Stimulated activated CD8-positive, alpha-beta memory T cell treated with anti-CD3 and anti-CD28 coated beads, Interleukin-12 subunit alpha, Interleukin-12 subunit beta, amount 100 ng/mL, for 4 hours (primary cell): ENCODE results near the gene FLRT1.

Source experiments
- DNase-seq: peaks from one replicate; pipeline ENCODE4 v3.0.0-alpha.2; 2020; ENCODE audit warnings: low read depth

FLRT1 gene

DNA sequence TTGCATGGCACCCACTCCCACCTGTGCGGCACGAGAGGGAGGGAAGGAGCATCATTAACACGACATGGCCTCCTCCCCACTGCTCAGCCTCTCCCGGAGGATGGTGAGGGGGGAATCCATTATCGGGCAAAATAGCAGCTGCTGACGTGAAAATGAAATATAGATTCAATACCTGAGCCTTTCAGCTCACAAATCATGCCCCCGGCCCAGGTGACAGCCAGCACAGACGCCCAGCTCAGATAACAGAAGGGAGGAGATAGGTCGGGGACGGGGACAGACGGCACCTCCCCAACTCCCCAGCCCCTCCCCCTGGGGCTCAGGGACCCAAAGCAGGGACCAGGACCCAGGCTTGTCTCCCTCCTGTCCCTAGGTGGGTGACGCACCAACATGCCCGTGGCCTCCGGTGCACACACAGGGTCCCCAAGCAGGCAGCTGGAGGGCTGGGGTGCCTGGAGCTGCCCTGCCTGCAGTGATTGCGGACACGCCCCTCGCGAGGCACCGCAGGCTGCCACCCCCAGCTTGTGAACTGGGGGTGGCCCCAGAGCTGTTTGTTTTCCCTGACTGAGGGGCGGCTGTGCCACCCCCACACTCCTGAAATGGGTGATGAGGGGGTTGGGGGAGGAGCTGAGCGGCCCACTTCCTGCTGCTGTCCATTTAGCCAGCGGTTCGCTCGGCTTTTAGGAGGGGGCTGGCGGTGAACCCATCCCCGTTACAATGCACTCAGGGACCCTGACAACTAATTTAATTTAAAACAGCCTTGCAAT, 31.7 kb downstream of the FLRT1 start:
- no peak for DNase-seq

DNA sequence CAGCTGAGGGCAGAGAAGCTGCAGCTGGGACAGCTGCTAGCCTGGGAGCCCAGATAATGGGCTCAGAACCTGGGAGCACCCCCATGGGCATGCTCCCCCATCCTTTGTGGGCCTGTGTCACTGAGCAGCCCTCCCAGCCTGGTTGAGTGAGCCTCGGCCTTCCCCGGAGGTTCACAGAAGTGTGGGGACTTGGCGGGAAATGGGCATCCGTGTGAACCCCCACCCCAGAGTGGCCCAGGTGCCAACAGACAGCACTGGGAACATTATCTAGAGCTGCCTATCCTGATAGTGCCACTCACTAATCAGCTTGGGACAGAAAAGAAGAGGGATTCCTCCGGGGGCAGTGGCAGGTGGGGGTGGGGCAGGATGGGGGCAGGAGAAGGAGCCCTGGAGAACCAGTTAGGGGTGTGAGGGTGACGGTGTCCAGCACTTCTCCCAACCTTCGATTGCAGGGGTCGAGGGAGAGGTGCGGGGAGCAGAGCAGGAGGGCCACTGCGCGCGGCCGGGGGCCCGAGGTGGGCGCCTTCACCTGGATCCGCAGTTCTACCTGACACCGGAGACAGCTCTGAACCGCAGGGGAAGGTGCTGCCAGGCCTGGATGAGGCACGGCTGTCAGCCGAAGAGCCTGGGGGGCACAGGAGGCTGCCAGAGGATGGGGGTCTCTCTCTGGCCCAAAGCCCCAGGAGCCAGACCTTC, 33.1 kb downstream of the FLRT1 start:
- no peak for DNase-seq

DNA sequence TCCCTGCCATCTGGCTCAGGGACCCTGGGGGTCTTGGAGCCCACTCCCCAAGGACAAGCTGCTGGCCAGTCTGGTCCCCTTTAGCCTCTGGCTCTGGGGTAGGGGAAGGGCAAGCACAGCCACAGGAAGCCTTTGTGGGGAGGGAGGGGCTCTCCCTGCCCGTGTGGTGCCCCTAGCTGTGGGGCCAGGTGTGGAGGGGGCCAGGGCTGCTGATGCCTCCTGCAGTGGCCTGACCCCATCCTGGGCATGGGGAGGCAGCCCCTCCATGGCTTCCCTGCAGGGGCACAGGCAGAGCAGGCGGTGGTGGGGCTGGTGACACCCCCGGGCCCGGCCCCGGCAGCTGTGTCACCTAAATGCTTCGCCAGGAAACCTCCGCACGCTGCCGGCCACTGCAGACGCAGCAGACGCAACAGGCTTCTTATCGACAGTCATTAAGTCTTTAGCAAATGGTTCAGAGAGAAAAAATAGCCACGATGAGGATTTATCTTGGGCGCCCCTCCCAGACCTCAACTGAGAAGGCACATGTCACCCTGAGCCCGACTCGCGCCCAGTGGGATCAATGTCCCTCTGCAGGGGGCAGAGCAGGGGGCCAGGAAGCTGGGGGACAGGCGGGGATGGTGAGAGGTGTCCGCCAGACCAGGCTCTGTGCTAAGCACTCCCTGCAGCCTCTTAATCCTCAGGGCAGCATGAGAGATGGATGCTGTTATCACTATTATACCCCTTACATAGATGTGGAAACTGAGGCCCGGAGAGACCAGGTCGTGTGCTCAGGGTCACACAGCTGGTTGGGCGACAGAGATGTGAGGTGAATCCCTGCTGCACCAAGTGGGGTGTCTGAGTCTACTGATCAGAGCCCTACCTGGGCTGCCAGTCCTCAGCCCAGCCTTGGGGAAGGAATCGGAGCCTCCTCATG, 33.9 kb downstream of the FLRT1 start:
- DNase-seq = no peak

DNA sequence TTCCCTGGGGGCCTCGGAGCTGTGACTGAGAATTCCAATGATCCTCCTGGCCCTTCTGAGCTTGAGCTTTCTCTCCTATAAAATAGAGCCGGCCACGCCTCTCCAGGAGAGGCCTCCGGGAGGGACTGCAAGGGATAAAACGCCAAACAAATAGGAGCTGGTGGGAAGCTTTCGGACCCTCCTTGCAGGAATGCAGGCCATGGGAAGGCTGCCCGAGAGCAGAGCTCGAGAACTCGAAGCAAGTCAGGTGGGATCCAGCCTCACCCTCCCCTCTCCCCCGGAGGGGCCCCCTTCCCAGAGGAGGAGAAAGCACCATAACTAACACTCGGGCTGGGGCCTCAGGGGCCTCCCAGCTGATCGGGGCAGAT, 34.6 kb downstream of the FLRT1 start:
- no peak for DNase-seq

DNA sequence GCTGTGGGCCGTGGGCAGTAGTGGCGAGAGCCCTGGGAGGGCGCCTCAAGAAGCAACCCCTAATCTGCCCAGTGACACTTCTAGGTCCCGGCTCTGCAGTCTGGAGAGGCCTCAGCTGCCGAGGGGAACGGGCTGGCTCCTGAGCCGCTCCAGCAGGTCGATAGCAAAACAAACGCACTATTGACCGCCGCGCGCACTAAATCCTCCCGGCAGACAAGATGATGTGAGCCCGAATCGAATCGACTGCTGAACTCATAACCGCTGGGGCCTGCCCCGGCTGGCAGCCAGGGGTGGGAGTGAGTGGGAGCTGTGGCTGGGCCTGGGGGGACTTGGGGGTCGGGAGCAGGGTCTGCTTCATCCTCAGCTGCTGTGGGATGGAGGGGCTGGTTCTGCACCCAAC, 36.1 kb downstream of the FLRT1 start:
- no peak for DNase-seq

DNA sequence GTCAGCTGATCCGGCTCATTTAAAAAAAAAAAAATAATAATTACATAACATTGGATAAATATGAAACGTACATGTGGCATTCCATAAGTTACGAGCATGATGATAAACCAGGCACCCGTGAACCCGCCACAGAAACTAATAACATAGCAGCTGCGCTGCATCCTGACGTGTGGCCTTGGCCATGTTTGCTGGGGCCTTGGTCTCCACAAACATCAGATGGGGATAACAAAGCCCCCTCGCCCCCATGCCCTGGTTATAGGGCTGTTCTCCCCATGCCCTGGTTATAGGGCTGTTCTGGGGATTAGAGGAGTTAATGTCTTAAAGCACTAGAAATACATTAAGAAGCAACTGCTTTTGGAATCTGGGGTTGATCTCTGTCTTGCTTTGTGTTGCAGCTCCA, 36.7 kb downstream of the FLRT1 start:
- DNase-seq = no peak

DNA sequence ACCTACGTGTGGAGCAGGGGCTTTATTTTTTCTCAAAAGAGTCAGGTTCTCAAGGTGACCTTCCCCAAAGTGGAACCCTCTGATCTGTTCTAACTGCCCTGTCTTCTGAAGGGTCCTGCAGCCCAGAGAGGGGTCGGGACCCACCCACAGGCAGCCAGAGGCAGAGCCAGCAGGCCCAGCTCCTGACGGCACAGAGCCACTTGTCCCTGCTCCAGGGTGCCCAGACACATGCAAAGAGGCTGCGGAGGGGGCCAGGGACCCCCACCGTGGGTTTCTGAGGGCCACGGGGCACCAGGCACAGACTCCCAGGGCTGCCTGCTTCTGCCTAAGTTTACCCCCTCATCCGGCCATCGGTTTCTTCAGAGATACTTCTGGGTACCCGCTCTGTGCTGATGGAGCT, 37.1 kb downstream of the FLRT1 start:
- DNase-seq = no peak

DNA sequence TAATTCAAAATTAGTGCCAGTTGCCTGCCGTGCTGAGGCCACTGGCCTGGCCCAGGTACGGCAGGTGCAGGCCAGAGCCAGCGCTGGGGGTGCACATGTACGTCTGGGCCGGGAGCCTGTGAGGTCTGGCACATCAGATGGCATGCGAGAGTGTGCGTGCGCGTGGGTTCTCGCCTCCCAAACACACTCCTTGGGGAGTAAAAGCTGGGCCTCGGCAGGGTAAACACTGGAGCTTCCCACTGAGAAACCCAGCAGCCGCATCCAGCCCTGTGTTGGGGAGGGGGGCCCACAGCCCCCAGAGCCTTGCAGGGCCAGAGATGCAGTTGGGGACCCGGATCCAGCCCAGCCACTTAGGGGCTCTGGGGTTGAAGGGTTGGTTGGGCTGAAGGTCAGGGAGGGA, 37.8 kb downstream of the FLRT1 start:
- DNase-seq = no peak

DNA sequence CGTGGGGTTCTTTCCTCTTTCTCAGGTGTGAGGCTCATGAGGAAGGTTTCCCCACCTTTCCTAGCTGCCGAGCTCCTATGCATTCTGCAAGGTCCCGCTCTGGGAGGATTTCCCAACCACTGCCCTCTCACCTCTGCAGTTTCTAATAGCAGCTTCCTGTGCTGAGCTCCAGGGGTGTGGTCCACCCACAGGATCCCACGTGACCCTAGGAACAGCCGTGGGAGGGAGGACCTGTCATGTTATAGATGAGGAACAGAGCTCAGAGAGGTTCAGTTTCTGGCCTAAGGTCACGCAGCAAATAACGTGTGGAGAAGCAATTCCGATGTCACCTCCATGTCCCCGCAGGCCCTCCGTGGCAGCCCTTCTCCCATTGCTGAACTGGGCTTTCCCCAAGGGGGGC, 38.5 kb downstream of the FLRT1 start:
- DNase-seq = no peak

DNA sequence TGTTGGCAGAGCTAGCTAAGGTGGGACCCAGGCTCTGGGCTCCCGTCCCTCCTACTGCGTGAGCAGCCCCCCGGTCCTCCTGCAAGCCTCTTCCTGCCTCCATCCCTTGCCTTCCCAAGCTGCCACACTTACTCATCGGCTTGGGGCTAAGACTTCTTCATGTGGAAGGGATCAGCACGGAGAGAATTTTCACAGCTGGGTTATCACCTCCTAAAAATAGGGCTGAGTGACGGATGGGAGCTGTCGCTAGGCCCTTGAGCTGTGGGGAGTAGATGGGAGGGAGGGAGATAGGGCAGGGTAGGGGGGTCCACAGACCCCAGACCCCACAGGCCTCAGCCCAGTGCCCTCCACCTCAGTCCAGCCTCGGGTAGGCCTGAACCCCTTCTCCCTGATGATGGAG, 41.0 kb downstream of the FLRT1 start:
- no peak for DNase-seq

DNA sequence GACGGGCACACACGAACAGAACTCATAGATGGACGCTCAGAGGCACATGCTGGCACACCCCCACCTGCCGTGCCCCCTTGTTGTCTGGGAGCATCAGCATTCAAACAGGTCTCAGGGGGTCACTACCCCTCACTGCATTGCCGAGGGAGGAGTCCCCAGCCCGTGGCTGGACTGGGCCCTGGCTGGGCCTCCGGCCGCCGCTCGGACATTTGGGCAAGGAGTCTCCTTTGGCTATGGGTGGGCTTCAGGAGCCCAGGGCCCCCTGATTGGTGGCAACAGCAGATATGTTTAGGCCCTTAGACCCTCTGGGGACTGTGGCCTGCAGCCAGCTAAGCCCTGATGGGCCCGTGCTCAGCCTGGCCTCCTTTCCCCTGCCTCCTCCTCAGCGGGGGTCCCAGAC, 41.9 kb downstream of the FLRT1 start:
- DNase-seq = no peak

DNA sequence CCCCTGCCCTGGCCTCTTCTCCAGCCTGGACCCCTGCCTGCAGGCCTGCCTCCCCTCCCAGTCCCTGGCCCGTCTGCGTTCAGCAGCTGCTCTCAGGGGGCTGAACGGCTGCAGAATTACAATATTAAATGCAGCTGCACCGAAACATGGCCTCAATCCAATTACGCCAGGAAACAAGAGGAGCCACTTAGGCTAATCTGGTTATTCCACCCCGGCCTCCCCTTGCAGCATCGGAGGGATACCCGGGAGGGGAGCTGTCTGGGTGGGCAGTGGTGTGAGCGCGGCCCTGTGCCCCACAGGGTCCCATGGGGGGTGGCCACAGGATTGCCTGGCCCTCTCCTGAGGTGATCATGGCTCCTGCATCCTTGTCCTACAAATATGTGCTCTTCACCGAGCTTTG, 42.6 kb downstream of the FLRT1 start:
- DNase-seq = no peak

DNA sequence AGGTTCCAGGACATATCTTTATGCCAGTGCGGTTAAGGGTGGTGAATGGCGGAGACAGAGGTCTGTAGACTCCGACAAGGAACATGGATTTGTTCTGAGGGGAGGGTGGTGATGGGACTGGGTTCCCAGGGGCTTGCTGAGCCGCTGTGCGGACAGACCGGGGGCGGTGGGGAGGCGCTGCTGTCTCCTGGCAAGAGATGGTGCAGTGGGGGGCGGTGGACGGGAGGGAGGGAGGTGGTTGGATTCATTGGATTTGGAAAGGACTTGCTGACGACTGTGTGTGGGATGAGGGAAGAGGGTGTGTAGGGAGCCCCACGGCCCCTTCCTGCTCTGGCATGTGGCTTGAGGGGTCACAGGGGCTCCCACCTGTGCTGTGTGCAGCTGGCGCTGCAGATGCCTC, 43.2 kb downstream of the FLRT1 start:
- DNase-seq = no peak

DNA sequence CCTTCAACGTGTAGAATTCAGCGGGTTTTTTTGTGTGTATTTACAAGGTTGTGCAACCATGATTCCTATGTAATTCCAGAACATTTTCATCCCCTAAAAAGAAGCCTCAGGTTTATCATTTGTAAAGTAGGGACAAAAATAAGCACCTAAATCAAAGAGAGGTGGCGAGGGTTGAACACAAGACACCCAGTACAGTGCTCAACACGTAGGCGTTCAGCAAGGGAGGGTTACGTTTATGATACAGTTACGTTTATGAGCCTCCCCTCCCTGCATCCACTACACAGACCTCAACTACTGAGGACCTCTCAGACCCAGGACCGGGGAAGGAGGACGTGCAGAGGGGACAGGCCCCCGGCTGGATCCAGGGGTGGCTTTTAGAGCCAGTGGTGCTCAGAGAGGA, 44.7 kb downstream of the FLRT1 start:
- DNase-seq = no peak

DNA sequence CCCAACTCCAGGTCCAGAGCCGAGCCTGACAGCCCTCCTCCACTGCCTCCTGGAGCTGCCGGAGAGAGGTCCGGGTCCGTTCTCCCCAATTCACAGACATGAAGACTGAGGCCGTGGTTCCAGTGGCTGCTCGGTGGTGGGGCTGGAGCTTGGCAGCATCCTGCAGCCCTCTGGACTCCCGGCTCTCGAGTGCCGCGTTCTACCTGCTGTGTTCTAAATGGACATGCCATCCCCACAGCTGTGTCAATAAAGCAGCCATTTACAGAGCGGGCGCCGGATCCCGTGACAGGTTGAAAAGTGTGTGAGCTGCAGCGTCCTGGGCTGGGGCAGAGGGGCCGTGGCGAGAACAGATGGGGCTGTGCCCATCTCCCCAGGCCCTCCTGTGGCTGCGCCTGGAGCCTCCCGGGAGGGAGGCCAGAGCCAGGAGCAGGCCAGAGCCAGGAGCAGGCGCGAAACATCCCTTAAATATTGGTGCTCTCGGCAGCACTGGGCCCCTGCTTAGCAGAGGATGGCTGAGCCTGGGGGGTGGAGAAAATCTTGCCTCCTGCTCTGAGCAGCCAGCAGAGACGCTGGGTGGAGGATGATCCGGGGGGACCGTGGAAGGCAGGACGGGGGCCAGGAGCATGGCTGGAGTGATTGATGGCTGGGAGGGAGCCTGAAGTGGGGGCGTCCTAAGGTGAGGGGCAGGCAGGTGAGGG, 46.2 kb downstream of the FLRT1 start:
- DNase-seq = no peak

DNA sequence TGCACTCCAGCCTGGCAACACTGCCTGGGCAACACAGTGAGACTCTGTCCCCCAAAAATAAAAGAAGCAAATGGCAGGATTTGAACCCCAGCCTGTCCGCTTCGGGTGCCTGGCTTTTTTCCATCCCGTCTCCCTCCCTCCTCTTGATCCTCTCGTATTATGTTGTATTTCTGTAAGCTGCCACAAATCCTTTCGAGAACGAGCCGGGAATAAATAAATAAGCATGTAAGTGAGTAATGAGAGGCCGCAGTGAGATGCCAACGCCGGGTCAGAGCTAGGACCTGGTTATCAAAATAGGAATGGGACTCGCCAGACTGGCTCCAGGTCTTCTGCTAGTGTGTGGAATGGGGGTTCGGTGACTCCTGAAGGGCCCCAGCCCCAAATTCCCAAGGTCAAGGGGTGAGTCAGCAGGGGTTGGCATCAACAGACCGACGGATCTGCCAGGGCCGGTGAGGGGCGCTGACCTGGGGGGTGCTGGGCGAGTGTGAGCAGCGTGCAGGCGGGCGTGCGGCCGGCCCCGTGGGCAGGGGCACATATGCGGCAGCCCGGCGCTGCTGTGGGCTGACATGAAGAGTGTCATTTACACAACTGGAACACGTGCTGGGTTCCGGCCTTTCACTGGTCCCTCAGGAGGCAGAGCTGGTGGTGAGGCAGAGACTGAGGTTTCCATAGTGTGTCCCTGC, 47.8 kb downstream of the FLRT1 start:
- no peak for DNase-seq

DNA sequence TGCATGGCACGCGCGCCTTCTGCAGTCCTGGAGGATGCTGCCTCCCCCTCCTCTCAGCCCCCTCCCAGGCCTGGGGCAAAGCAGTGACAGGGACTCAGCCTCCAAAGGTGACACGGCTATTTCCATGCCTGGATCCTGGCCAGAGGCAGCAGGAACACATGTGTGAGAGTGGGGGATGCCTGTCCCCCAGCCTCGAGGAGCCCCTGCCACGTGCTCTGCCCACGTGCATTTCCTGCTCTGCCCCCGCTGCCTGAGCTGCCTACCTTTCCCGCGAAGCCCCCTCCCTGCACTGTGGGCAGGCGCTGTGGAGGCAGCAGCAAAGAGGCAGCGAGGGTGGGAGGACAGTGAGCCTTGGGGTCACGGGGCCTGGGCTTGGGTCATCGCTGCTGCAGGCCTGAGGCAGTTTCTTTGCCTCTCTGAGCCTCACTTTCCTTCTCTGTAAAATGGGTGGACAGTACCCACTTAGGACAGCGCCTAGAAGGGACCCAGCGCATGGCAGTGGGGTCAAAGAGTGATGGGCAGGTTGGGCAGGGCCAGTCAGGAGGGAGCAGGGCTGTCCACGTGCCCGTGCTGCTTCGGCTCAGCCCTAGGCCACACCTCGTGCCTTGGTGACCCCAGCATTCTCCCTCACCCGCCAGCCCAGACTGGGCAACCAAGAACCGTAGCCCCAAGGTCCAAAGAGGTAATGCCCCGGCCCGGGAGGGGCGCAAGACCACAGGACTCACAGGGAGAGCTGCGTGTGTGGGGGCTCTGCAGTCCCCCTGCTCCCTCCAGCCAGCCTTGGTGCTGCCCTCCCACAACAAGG, 48.6 kb downstream of the FLRT1 start:
- DNase-seq = no peak

DNA sequence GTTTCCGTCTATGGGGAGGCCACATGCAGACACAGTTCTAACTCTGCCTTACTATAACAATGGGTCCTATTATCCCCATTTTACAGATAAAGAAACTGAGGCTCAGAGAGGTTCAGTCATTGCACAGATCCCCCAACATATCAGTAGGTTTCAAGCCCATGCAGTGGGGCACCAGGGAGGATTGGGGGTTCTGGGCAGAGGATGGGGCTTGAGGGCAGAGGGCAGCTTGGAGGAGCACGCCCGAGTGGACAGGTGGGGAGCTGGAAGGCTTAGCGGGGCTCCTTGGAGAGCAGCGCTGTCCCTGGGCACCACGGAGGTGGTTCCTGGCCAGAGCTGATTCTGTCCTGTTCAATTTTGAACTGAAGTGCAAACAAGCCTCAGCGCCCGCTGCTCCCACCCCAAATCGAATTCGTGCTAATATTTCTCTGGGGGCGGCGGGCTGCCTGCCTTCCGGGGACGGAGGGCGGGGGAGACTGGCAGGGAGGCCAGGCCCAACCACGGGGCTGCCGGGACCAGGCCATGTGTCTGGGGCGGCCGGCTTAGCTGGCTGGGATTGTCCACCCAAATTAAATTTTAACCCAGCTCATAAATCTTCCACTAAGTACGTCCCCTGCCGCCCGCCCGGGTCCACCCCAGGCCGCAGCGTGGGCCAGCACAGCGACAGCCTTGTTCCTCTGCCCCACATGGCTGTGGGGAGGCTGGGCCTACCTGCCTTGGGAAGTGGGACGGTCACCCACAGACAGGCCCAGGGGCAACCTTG, 49.4 kb downstream of the FLRT1 start:
- DNase-seq = no peak
